Endothelial cell of umbilical vein (primary cell): Measurements from ENCODE around the gene ZFP1. TPM values are rescaled to one million over a fixed set of nuclear protein-coding genes. Genes with fewer than 3 reads are reported as not detected.

Source experiments
- BruUV-seq: library from RNA; stranded (reverse); fragments of 400-500 nt; replicated peaks from 2 replicates; lab custom pipeline; 2021; lab: Mats Ljungman, UMichigan
- CTCF ChIA-PET: fragments of 300-600, 350-600 bp; sonication (Branson Sonifier 250); formaldehyde crosslinking; loops from one replicate; lab custom pipeline; 2021; ENCODE audit warnings: antibody characterized with exemption, inconsistent platforms; lab: Charles Lee
- POLR2A ChIA-PET: fragments of 300-600, 350-600 bp; sonication (Branson Sonifier 250); formaldehyde crosslinking; loops from one replicate; lab custom pipeline; 2021; ENCODE audit warnings: antibody characterized with exemption, inconsistent platforms; lab: Charles Lee
- DNase-seq: peaks from one replicate; pipeline ENCODE4 v3.0.0-alpha.2; 2011; ENCODE audit warnings: low read depth, low spot score
- FAIRE-seq: peaks from 2 replicates; lab custom pipeline; 2011; peaks lifted over from hg19 to GRCh38; lab: Jason Lieb, UNC
- H2AFZ ChIP-seq: 2 replicates; pipeline ENCODE4 v1.6.0; 2012; ENCODE audit warnings: low read depth, low read length, control low read depth, inconsistent platforms
- H3K27ac ChIP-seq: 2 replicates; pipeline ENCODE4 v1.5.1; 2011; ENCODE audit warnings: low read depth, mild to moderate bottlenecking, control low read depth, low read length, moderate library complexity; ENCODE audit not compliant: insufficient read depth
- H3K27me3 ChIP-seq, 2 experiments: 2 replicates each; pipeline versions ENCODE4 v1.6.0 to v1.6.1; 2011; ENCODE audit warnings: low read length in 2 of 2, mixed read lengths in 1 of 2; ENCODE audit not compliant: control insufficient read depth in 2 of 2, insufficient read depth in 2 of 2
- H3K36me3 ChIP-seq, 2 experiments: 2 replicates in 1 of 2; 3 replicates in 1 of 2; pipeline ENCODE4 v1.5.1; 2011; ENCODE audit warnings: low read length in 2 of 2, mild to moderate bottlenecking in 1 of 2, moderate library complexity in 1 of 2; ENCODE audit not compliant: control insufficient read depth in 2 of 2, insufficient read depth in 2 of 2; ENCODE audit errors: extremely low read depth in 1 of 2
- H3K4me1 ChIP-seq: 3 replicates; pipeline ENCODE4 v1.5.1; 2011; ENCODE audit warnings: mild to moderate bottlenecking, low read length; ENCODE audit not compliant: control insufficient read depth, insufficient read depth; ENCODE audit errors: extremely low read depth
- H3K4me2 ChIP-seq: 2 replicates; pipeline ENCODE4 v1.6.1; 2011; ENCODE audit warnings: low read length, control low read depth, mixed read lengths; ENCODE audit not compliant: insufficient read depth
- H3K4me3 ChIP-seq, 3 experiments: fragments of 200-600 bp in 1 of 3; sonication (generic), shearing (Covaris generic) in 1 of 3; replicated peaks in 1 of 3; 2 replicates each; pipeline ENCODE4 v1.5.1; 2011 to 2016; ENCODE audit warnings: control low read depth in 3 of 3, low read length in 3 of 3, mild to moderate bottlenecking in 2 of 3, inconsistent platforms in 1 of 3, low read depth in 1 of 3, moderate library complexity in 1 of 3; ENCODE audit not compliant: insufficient read depth in 1 of 3
- H3K79me2 ChIP-seq: 2 replicates; pipeline ENCODE4 v1.6.0; 2012; ENCODE audit warnings: low read length, inconsistent platforms; ENCODE audit not compliant: control insufficient read depth, insufficient read depth
- H3K9ac ChIP-seq: replicated peaks from 2 replicates; pipeline ENCODE3; 2011; ENCODE audit warnings: low read length, control low read depth; ENCODE audit not compliant: insufficient read depth; ENCODE audit errors: extremely low read depth
- H3K9me1 ChIP-seq: replicated peaks from 3 replicates; pipeline ENCODE4 v1.6.0; 2011; ENCODE audit warnings: mild to moderate bottlenecking, low read length; ENCODE audit not compliant: control insufficient read depth, insufficient read depth; ENCODE audit errors: extremely low read depth
- H3K9me3 ChIP-seq: replicated peaks from 2 replicates; pipeline ENCODE4 v1.5.1; 2012; ENCODE audit warnings: low read length, inconsistent platforms; ENCODE audit not compliant: control insufficient read depth, insufficient read depth
- H4K20me1 ChIP-seq: replicated peaks from 2 replicates; pipeline ENCODE3; 2011; ENCODE audit warnings: mild to moderate bottlenecking, low read length; ENCODE audit not compliant: control insufficient read depth, insufficient read depth; ENCODE audit errors: extremely low read depth
- CTCF ChIP-seq, 2 donors: IDR thresholded peaks; 1 replicate in 1 of 2; 2 replicates in 1 of 2; pipeline ENCODE4 v1.5.1; 2011; ENCODE audit warnings: low read length in 2 of 2, mild to moderate bottlenecking in 2 of 2, moderate library complexity in 2 of 2, control low read depth in 1 of 2, inconsistent platforms in 1 of 2, low read depth in 1 of 2; ENCODE audit not compliant: insufficient read depth in 1 of 2; ENCODE audit errors: extremely low read depth in 1 of 2
- FOS ChIP-seq: IDR thresholded peaks from 2 replicates; pipeline ENCODE4 v1.6.1; 2011; ENCODE audit warnings: mild to moderate bottlenecking, low read length, moderate library complexity, borderline replicate concordance; ENCODE audit not compliant: insufficient read depth
- GATA2 ChIP-seq: IDR thresholded peaks from 2 replicates; pipeline ENCODE4 v1.7.0; 2011; ENCODE audit warnings: low read depth, mild to moderate bottlenecking, moderate library complexity, mixed read lengths, low read length; ENCODE audit not compliant: insufficient read length, insufficient read depth
- MAX ChIP-seq: IDR thresholded peaks from 2 replicates; pipeline ENCODE4 v1.6.1; 2011; ENCODE audit not compliant: insufficient read depth, insufficient read length
- MYC ChIP-seq: IDR thresholded peaks from one replicate; pipeline ENCODE4 v1.6.1; 2011; ENCODE audit warnings: mild to moderate bottlenecking, low read depth, low read length
- dilution Hi-C: fragments of 300-500 bp; cut with MboI; formaldehyde crosslinking; loops from one replicate; pipeline ENCODE4 v1.15.0; 2019; ENCODE audit warnings: low sequenced_read_pairs; ENCODE audit not compliant: extremely low pct_ligation_motif_present
- intact Hi-C: fragments of 100-400 bp; cut with micrococcal nuclease; formaldehyde crosslinking; loops from one replicate; pipeline ENCODE4 v1.10.0; 2022
- polyA plus RNA-seq, 4 experiments: library from polyadenylated mRNA; depleted of rRNA in 3 of 4; stranded (reverse) in 3 of 4; unstranded in 1 of 4; fragments of >200 nt; gene quantifications; 2 replicates each; pipeline versions ENCODE4 v1.2.1 to v1.2.3, GENCODE V29; 2011 to 2012; ENCODE audit warnings: missing spikeins in 1 of 4
- total RNA-seq: library from RNA; stranded (reverse); gene quantifications from 2 replicates; pipeline ENCODE4 v1.2.3, GENCODE V29; 2021

Gene ZFP1
- total and polyA plus RNA-seq, 2 donors (not counting 3 experiments of a cell fraction or from before 2014, with no cell fraction given), result 2.8 to 9.8 TPM

DNA sequence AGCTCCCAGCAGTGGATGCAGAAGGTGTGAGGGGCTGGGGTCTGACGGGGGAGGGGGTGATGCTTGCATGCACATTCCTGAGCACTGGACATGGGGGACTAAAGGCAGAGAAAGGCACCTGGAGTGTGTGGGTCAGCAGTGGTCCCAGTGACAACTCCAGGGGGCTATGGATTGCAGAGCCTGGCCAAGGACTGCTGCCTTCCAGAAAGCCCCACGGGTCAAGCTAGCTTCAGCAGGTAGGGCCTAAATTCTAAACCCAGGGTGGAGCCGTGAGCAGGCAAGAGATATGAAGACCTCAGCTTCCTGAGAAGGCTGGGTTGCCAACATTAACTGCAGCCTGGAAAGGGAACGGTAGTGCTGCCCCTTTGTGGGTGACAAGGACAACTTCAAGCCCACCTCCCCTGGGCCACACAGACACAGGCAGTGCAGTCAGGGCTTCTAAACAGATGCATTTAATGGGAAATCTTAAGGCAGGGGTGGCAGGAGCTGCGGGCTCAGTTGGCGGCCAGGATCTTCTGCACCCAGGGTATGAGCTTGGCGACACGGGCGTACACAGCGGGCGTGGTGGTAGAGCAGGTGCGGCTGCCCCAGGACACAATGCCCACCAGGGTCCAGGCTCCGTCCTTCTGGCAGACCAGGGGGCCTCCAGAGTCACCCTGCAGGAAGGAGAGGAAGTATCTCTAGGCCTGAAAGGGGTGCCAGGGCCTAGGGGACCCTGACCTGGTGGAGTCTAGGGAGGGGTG is 55.5 kb downstream of the ZFP1 start:
- BruUV-seq, result no TSS peak
- H3K4me2 ChIP-seq, result no peak overlapping the region
- H3K27ac ChIP-seq, result no peak overlapping the region
- intact Hi-C loops, result no loop called here
- CTCF ChIA-PET, result interaction anchor here (0.8 to 7.9 kb wide), 2 partner anchors 18 to 199 kb away, joined by 4 to 186 read pairs; no protein-coding TSS in a partner anchor
- dilution Hi-C loops, result no loop called here
- H3K9ac ChIP-seq, result no peak overlapping the region
- POLR2A ChIA-PET, result no interaction called here
- H3K4me3 ChIP-seq, result no peak overlapping the region
- H3K9me3 ChIP-seq, result no peaks in the 10 kb centered on the region
- H3K36me3 ChIP-seq, result no peaks in the 10 kb centered on the region
- no peak for FAIRE-seq
- no peaks in the 10 kb centered on the region for H3K27me3 ChIP-seq
- H2AFZ ChIP-seq, result no peak overlapping the region
- H3K9me1 ChIP-seq, result no peaks in the 10 kb centered on the region
- DNase-seq, result no peak
- H3K79me2 ChIP-seq, result no peaks in the 10 kb centered on the region
- peaks cover 2% of the 10 kb centered on the region for H3K4me1 ChIP-seq
- H4K20me1 ChIP-seq, result no peaks in the 10 kb centered on the region
- TF ChIP-seq CTCF (IDR thresholded peaks at IDR 0.05; ENCODE audit: extremely low read depth in 1 of 2, insufficient read depth in 1 of 2, low read depth in 1 of 2, low read length in 2 of 2) (no peak), FOS (no peak), GATA2 (no peak), MYC (no peak), MAX (no peak)
